Parathyroid adenoma (tissue), 2 donors: ENCODE measurements around the gene AHNAK.

ENCODE experiments used
- H2AFZ ChIP-seq: fragments of 300-600 bp; sonication (generic); one replicate; pipeline ENCODE4 v1.7.0; 2017; ENCODE audit warnings: antibody characterized with exemption, mild to moderate bottlenecking
- H3K27ac ChIP-seq: fragments of 300-600 bp; sonication (generic); one replicate; pipeline ENCODE4 v1.7.0; 2017
- H3K27me3 ChIP-seq: fragments of 300-600 bp; sonication (generic); one replicate; pipeline ENCODE4 v1.7.0; 2017; ENCODE audit warnings: low read length; ENCODE audit not compliant: control insufficient read depth, insufficient read depth
- H3K36me3 ChIP-seq: fragments of 300-600 bp; sonication (generic); one replicate; pipeline ENCODE4 v1.7.0; 2017; ENCODE audit warnings: low read length; ENCODE audit not compliant: control insufficient read depth, insufficient read depth
- H3K4me1 ChIP-seq: fragments of 300-600 bp; sonication (generic); one replicate; pipeline ENCODE4 v1.7.0; 2017; ENCODE audit warnings: control low read depth
- H3K4me2 ChIP-seq: fragments of 300-600 bp; sonication (generic); one replicate; pipeline ENCODE4 v1.7.0; 2017; ENCODE audit warnings: low read length
- H3K4me3 ChIP-seq: fragments of 300-600 bp; sonication (generic); one replicate; pipeline ENCODE4 v1.7.0; 2017; ENCODE audit warnings: low read depth, low read length
- H3K79me2 ChIP-seq: fragments of 300-600 bp; sonication (generic); one replicate; pipeline ENCODE4 v1.7.0; 2017; ENCODE audit warnings: control low read depth
- H3K9ac ChIP-seq: fragments of 300-600 bp; sonication (generic); one replicate; pipeline ENCODE4 v1.7.0; 2017; ENCODE audit warnings: mild to moderate bottlenecking
- H3K9me3 ChIP-seq: fragments of 300-600 bp; sonication (generic); one replicate; pipeline ENCODE4 v1.7.0; 2017; ENCODE audit warnings: low read length; ENCODE audit not compliant: control insufficient read depth
- CTCF ChIP-seq: fragments of 300-600 bp; sonication (generic); IDR thresholded peaks from one replicate; pipeline ENCODE4 v1.7.0; 2017; ENCODE audit warnings: antibody characterized with exemption, mild to moderate bottlenecking
- donor health status: primary hyperparathyroidism.

Gene AHNAK

GRCh38 chr11:62402960-62403730 lies 143.5 kb downstream of the AHNAK start:
- Histone ChIP-seq H3K36me3 (no peaks in the 10 kb centered on the region), H3K4me2 (no peak overlapping the region), H3K4me1 (peaks cover 5% of the 10 kb centered on the region), H2AFZ (no peak overlapping the region), H3K4me3 (no peak overlapping the region), H3K27ac (no peak overlapping the region), H3K79me2 (no peaks in the 10 kb centered on the region), H3K9ac (no peak overlapping the region), H3K9me3 (no peaks in the 10 kb centered on the region), H3K27me3 (no peaks in the 10 kb centered on the region)
- no peak for TF ChIP-seq CTCF

- Histone ChIP-seq H3K9ac (no peak overlapping the region), H3K4me1 (peaks cover 5% of the 10 kb centered on the region), H3K36me3 (no peaks in the 10 kb centered on the region), H3K4me2 (no peak overlapping the region), H3K27me3 (no peaks in the 10 kb centered on the region), H3K27ac (no peak overlapping the region), H3K9me3 (no peaks in the 10 kb centered on the region), H3K4me3 (no peak overlapping the region), H2AFZ (no peak overlapping the region), H3K79me2 (no peaks in the 10 kb centered on the region)
- no peak for TF ChIP-seq CTCF
Observed at GRCh38 chr11:62402226-62402959, 144.2 kb downstream of the AHNAK start.

- no peak overlapping the region for H3K27ac ChIP-seq
- peaks cover 5% of the 10 kb centered on the region for H3K4me1 ChIP-seq
- H3K9me3 ChIP-seq = no peaks in the 10 kb centered on the region
- no peak overlapping the region for H3K4me3 ChIP-seq
- no peaks in the 10 kb centered on the region for H3K79me2 ChIP-seq
- H3K36me3 ChIP-seq = no peaks in the 10 kb centered on the region
- H2AFZ ChIP-seq = no peak overlapping the region
- no peak for TF ChIP-seq CTCF
- H3K9ac ChIP-seq = no peak overlapping the region
- H3K27me3 ChIP-seq = no peaks in the 10 kb centered on the region
- no peak overlapping the region for H3K4me2 ChIP-seq
Observed at GRCh38 chr11:62401811-62402210, 144.8 kb downstream of the AHNAK start.

- no peak overlapping the region for H3K9ac ChIP-seq
Observed at GRCh38 chr11:62401356-62401755, 145.2 kb downstream of the AHNAK start.

More at GRCh38 chr11:62401356-62401755, 145.2 kb downstream of the AHNAK start:
- Histone ChIP-seq H3K4me2 (no peak overlapping the region), H3K27me3 (no peaks in the 10 kb centered on the region), H3K4me1 (peaks cover 5% of the 10 kb centered on the region), H3K9me3 (no peaks in the 10 kb centered on the region), H3K4me3 (no peak overlapping the region), H3K27ac (no peak overlapping the region), H3K36me3 (no peaks in the 10 kb centered on the region), H3K79me2 (no peaks in the 10 kb centered on the region), H2AFZ (no peak overlapping the region)
- no peak for TF ChIP-seq CTCF
